MM.1S (cell line): ENCODE data around the gene PARK7.

ENCODE experiments used
- CTCF ChIP-seq: fragments of 300-600 bp; sonication (generic); IDR thresholded peaks from 2 replicates; pipeline ENCODE4 v1.5.1; 2016; ENCODE audit warnings: antibody characterized with exemption, low read length, mixed read lengths
- EZH2 ChIP-seq: fragments of 300-600 bp; sonication (generic); optimal IDR thresholded peaks from 2 replicates; pipeline ENCODE3; 2017; ENCODE audit warnings: low read depth, mild to moderate bottlenecking, antibody characterized with exemption, low read length, mixed read lengths

- TF ChIP-seq CTCF (no peak), EZH2 (no peak)
Measured at GRCh38 chr1:7960867-7961215, 670 bp upstream of the PARK7 start.
